Progenitor cell of endocrine pancreas (in vitro differentiated cells): Measurements from ENCODE around the gene WDR93. TPM values are rescaled to one million over a fixed set of nuclear protein-coding genes. Genes with fewer than 3 reads are reported as not detected.

Source experiments
- DNase-seq: peaks from one replicate; pipeline ENCODE4 v3.0.0; 2021; ENCODE audit warnings: low spot score; ENCODE audit not compliant: unreplicated experiment
- H3K27ac Mint-ChIP-seq: 2 replicates; pipeline ENCODE4 v1.8.0; 2021; ENCODE audit warnings: mild to moderate bottlenecking, moderate library complexity, mixed read lengths
- H3K27me3 Mint-ChIP-seq: 2 replicates; pipeline ENCODE4 v1.8.0; 2021; ENCODE audit warnings: mixed read lengths
- H3K36me3 Mint-ChIP-seq: 2 replicates; pipeline ENCODE4 v1.8.0; 2022; ENCODE audit warnings: mixed read lengths; ENCODE audit not compliant: insufficient read depth
- H3K4me1 Mint-ChIP-seq: 2 replicates; pipeline ENCODE4 v1.8.0; 2021; ENCODE audit warnings: low read depth, mixed read lengths
- H3K4me3 Mint-ChIP-seq: 2 replicates; pipeline ENCODE4 v1.8.0; 2021; ENCODE audit warnings: low read depth, mild to moderate bottlenecking, moderate library complexity, mixed read lengths
- H3K9me3 Mint-ChIP-seq: 2 replicates; pipeline ENCODE4 v1.8.0; 2021; ENCODE audit warnings: low read depth, mixed read lengths
- total RNA-seq: library from RNA; stranded (reverse); gene quantifications from 2 replicates; pipeline ENCODE4 v1.2.1, GENCODE V29; 2021
- TF ChIP-seq, protein P1 (sequence below): fragments of 200-600 bp; sonication (generic); IDR thresholded peaks from one replicate; pipeline ENCODE4 v1.5.0; 2021; ENCODE audit warnings: antibody characterized with exemption, mild to moderate bottlenecking; ENCODE audit not compliant: unreplicated experiment

The WDR93 gene
- total RNA-seq, 1 donor from 2014 or later, result 1.3 TPM

DNA sequence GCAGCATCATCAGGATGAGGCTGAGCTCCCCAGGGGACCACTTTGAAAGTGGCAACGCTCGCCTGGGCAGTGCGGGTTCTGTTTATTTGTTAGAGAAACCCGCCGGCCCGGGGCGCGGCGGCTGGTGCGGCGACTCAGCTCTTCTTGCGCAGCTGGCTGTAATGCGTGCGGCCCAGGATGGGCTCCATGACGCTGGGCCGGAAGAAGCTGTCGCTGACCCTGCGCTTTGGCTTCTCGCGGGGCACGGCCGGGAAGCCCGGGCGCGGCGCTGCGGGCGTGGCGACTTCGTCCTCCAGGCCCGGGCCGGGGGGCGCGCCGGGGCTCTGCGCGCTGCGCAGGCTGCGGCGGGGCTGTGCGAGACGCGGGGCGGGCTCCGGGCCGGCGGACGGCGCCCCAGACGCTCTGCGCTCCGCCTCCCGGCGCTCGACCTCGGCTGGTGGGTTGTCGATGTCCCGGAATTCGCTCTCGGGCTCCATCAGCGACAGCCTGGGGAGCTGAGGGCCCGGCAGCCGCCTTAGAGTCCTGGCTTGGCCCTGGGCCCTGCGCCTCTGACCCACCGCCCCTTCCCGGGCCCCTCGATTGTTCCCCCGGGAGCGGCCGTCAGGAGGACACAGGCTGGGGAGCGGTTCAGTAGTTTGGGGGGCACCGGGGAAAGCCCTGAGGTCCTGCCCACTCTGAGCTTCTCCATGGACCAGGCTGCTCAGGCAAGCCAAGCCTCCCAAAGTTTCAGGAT, 25.0 kb upstream of the WDR93 start:
- peak; percentile 38 for DNase-seq

DNA sequence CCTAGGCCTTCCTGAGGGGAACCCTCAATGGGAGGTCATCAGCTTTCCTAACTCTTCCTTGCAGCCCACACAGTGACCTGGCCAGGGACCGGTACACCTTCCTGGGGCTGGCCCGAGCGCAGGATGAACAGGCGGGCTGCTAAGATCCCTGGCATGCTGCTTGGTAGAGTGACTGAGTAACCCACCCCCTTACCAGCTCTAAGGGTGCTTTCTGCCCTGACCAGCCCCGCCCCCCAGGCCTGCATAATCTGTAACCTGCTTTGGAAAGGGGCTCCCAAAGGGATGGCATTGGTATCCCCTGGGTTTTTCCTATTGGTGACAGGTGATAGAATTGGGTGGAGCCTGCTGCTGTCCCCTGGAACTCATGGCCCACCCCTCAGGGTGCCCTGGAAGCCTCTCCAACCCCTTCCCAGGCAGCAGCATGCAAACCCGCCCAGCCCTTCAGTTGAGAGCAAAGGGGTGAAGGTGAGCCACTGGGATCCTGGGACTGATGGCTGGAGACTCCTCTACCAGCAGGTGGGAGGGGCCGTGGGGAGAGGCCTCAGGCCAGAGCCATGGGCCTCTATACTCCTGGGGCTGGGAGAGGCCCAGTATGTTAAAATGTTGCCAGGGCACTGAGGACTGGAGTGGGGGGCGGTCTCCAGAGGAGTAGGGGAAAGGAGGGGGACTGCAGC, 24.3 kb upstream of the WDR93 start:
- Mint-ChIP-seq H3K4me1 (peaks cover 3% of the 10 kb centered on the region), H3K27me3 (peaks cover 29% of the 10 kb centered on the region), H3K36me3 (no peaks in the 10 kb centered on the region), H3K4me3 (no peak overlapping the region), H3K27ac (no peak overlapping the region), H3K9me3 (no peaks in the 10 kb centered on the region)
- no peak for DNase-seq
- TF ChIP-seq, protein P1, sequence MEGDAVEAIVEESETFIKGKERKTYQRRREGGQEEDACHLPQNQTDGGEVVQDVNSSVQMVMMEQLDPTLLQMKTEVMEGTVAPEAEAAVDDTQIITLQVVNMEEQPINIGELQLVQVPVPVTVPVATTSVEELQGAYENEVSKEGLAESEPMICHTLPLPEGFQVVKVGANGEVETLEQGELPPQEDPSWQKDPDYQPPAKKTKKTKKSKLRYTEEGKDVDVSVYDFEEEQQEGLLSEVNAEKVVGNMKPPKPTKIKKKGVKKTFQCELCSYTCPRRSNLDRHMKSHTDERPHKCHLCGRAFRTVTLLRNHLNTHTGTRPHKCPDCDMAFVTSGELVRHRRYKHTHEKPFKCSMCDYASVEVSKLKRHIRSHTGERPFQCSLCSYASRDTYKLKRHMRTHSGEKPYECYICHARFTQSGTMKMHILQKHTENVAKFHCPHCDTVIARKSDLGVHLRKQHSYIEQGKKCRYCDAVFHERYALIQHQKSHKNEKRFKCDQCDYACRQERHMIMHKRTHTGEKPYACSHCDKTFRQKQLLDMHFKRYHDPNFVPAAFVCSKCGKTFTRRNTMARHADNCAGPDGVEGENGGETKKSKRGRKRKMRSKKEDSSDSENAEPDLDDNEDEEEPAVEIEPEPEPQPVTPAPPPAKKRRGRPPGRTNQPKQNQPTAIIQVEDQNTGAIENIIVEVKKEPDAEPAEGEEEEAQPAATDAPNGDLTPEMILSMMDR, result no peak

More for the DNA sequence above, 25.0 kb upstream of the WDR93 start:
- TF ChIP-seq, protein P1, result no peak
- no peaks in the 10 kb centered on the region for H3K9me3 Mint-ChIP-seq
- H3K4me1 Mint-ChIP-seq, result peaks cover 3% of the 10 kb centered on the region
- H3K27me3 Mint-ChIP-seq, result peaks cover 30% of the 10 kb centered on the region
- no peaks in the 10 kb centered on the region for H3K36me3 Mint-ChIP-seq
- peak overlapping the region; percentile 42 for H3K4me3 Mint-ChIP-seq
- H3K27ac Mint-ChIP-seq, result no peak overlapping the region

DNA sequence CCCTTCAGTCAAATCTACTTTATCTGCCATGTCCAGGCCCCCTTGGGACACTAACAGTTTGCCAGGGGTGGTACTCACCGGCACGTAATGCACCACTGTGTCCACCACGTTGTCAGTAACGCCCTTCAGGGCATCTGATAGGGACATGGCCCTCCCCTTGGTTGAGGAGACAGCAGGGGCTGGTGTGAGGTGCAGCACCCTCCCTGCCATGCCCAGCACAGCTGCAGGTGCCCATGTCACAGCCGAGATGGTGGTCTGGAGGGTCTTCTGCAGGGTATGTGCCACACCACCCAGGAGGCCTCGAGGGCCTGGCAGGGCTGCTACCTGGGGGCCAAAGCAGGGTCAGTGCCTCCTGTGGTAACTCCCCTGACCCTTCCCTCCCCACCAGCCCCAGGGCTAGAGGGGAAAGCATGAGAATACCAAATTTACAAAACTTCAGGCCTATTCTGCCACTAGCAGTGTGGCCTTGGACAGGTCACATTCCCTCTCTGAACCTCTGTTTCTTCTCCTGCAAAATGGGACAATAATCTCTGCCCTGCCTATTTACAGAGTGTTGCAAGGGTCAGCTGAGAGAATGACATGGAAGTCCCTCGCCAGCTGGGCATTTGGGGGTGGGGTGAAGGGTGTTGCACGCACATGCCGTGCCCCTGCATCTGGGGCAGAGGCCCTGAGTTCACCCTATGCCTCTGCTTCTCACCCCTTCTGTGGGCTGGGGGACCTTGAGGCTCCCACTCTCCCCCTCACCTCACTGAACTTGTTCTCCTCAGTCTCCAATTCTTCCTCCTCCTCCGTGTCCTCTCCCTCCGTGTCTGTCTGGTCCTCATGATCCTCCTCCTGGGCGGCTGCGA, 23.5 kb upstream of the WDR93 start:
- Mint-ChIP-seq H3K27me3 (peaks cover 34% of the 10 kb centered on the region), H3K4me1 (peaks cover 3% of the 10 kb centered on the region), H3K36me3 (no peaks in the 10 kb centered on the region), H3K4me3 (no peak overlapping the region), H3K9me3 (no peaks in the 10 kb centered on the region), H3K27ac (no peak overlapping the region)
- TF ChIP-seq, protein P1, result no peak
- no peak for DNase-seq

DNA sequence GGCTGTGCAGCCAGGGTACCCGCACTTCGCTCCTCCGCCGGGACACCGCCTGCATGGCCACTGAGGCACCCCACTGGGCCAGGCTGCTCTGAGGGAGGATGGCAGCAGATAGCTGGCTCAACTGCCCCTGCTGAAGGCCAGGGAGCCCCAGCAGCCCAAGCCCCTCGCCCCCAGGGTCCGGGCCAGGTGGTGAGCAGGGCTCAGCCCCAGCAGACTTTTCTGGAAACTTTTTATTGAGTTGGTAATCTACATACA, 23.0 kb upstream of the WDR93 start:
- no peaks in the 10 kb centered on the region for H3K9me3 Mint-ChIP-seq
- H3K4me1 Mint-ChIP-seq, result peaks cover 3% of the 10 kb centered on the region
- peaks cover 36% of the 10 kb centered on the region for H3K27me3 Mint-ChIP-seq
- no peak overlapping the region for H3K4me3 Mint-ChIP-seq
- DNase-seq, result no peak
- TF ChIP-seq, protein P1, result no peak
- no peaks in the 10 kb centered on the region for H3K36me3 Mint-ChIP-seq
- no peak overlapping the region for H3K27ac Mint-ChIP-seq

DNA sequence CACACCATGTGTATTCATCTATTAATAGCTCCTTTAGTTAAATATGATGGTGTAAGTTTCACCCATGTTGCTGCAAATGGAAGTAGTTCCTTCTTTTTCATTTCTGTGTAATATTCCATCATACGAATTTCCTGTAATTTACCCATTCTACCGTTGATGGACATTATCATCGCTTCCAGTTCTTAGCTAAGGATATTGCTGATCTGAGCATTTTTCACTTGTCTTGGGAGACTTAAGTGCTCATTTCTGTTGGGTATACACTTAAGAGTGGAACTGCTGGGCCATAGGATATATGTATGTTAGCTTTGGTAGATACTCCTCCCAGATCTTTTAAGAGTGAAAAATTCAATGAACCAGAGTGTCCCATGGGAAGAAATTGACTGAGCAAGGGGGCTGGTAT, 22.4 kb upstream of the WDR93 start:
- no peaks in the 10 kb centered on the region for H3K9me3 Mint-ChIP-seq
- no peak overlapping the region for H3K27ac Mint-ChIP-seq
- no peak overlapping the region for H3K4me3 Mint-ChIP-seq
- no peaks in the 10 kb centered on the region for H3K36me3 Mint-ChIP-seq
- peaks cover 40% of the 10 kb centered on the region for H3K27me3 Mint-ChIP-seq
- TF ChIP-seq, protein P1, result no peak
- no peak for DNase-seq
- peaks cover 3% of the 10 kb centered on the region for H3K4me1 Mint-ChIP-seq
